HepG2 (cell line): ENCODE measurements around the gene HILPDA. TPM values are rescaled to one million over a fixed set of nuclear protein-coding genes. Genes with fewer than 3 reads are reported as not detected.

Experiments used
- ATAC-seq: fragments of 200-7000 bp; cut with Tn5 transposase; 3 replicates; pipeline ENCODE4 v1.9.1; 2020; ENCODE audit warnings: mild to moderate bottlenecking, moderate library complexity
- BruUV-seq: library from RNA; stranded (reverse); fragments of 400-500 nt; replicated peaks from 2 replicates; lab custom pipeline; 2021; lab: Mats Ljungman, UMichigan
- CTCF ChIA-PET: fragments of 300-600 bp; formaldehyde crosslinking; extraction: SDS; loops from one replicate; lab custom pipeline; 2021; ENCODE audit warnings: low total read pairs, inconsistent platforms, low intra/inter-chr PET ratio; lab: Yijun Ruan, JAX
- POLR2A ChIA-PET: fragments of 350-600 bp; sonication (Branson Sonifier 250); formaldehyde crosslinking; loops from one replicate; lab custom pipeline; 2020; ENCODE audit warnings: antibody characterized with exemption, inconsistent platforms; lab: Yijun Ruan, JAX
- DNase-seq: peaks from one replicate; pipeline ENCODE4 v3.0.0-alpha.2; 2015; ENCODE audit warnings: low spot score
- FAIRE-seq: peaks from 3 replicates; lab custom pipeline; 2011; peaks lifted over from hg19 to GRCh38; lab: Jason Lieb, UNC
- H2AFZ ChIP-seq: one replicate; pipeline ENCODE4 v1.6.1; 2011; ENCODE audit warnings: low read length, inconsistent platforms
- H3K27ac ChIP-seq: fragments of 300-600 bp; 3 replicates; pipeline ENCODE4 v1.8.0; 2011; ENCODE audit warnings: mixed run types, mild to moderate bottlenecking, mixed read lengths, low read length, inconsistent platforms; ENCODE audit not compliant: insufficient read depth; ENCODE audit errors: extremely low read length
- H3K27me3 ChIP-seq, 2 experiments: fragments of 200-600 bp in 1 of 2; 2 replicates in 1 of 2; 3 replicates in 1 of 2; pipeline versions ENCODE4 v1.6.0 to v1.8.0; 2011; ENCODE audit warnings: low read length in 2 of 2, mild to moderate bottlenecking in 2 of 2, moderate library complexity in 2 of 2, inconsistent platforms in 1 of 2; ENCODE audit not compliant: insufficient read depth in 2 of 2, control insufficient read depth in 1 of 2
- H3K36me3 ChIP-seq, 2 experiments: fragments of 200-600 bp in 1 of 2; replicated peaks in 1 of 2; 2 replicates in 1 of 2; 3 replicates in 1 of 2; pipeline versions ENCODE4 v1.5.1 to v1.8.0; 2011; ENCODE audit warnings: low read length in 2 of 2, inconsistent platforms in 1 of 2; ENCODE audit not compliant: insufficient read depth in 2 of 2, control insufficient read depth in 1 of 2
- H3K4me1 ChIP-seq: 2 replicates; pipeline ENCODE4 v1.5.1; 2012; ENCODE audit warnings: low read length, inconsistent platforms; ENCODE audit not compliant: insufficient read depth
- H3K4me2 ChIP-seq: 2 replicates; pipeline ENCODE4 v1.6.0; 2011; ENCODE audit warnings: low read depth, low read length, inconsistent platforms
- H3K4me3 ChIP-seq, 3 experiments: fragments of 200-600 bp in 1 of 3; sonication (generic), shearing (Covaris generic) in 1 of 3; replicated peaks in 1 of 3; 2 replicates each; pipeline ENCODE4 v1.5.1; 2011 to 2016; ENCODE audit warnings: low read length in 3 of 3, inconsistent platforms in 2 of 3, low read depth in 2 of 3, mild to moderate bottlenecking in 2 of 3, control low read depth in 1 of 3, mixed read lengths in 1 of 3; ENCODE audit not compliant: insufficient read depth in 1 of 3
- H3K79me2 ChIP-seq: one replicate; pipeline ENCODE4 v1.6.1; 2011; ENCODE audit warnings: low read length, inconsistent platforms; ENCODE audit not compliant: insufficient read depth
- H3K9ac ChIP-seq: 2 replicates; pipeline ENCODE4 v1.6.0; 2011; ENCODE audit warnings: mild to moderate bottlenecking, low read depth, low read length, inconsistent platforms; ENCODE audit not compliant: insufficient read depth
- H3K9me3 ChIP-seq: 2 replicates; pipeline ENCODE4 v1.5.1; 2012; ENCODE audit warnings: mild to moderate bottlenecking, low read length
- H4K20me1 ChIP-seq: 2 replicates; pipeline ENCODE4 v1.6.0; 2011; ENCODE audit warnings: inconsistent platforms, mild to moderate bottlenecking, low read length, moderate library complexity; ENCODE audit not compliant: insufficient read depth
- GLI4 ChIP-seq: sonication (generic); formaldehyde crosslinking; IDR thresholded peaks from 2 replicates; pipeline ENCODE4 v1.5.1; 2020; ENCODE audit warnings: missing genetic modification reagents, mild to moderate bottlenecking, moderate library complexity, borderline replicate concordance
- HNRNPK ChIP-seq: fragments of 200-400 bp; formaldehyde crosslinking; IDR thresholded peaks from 2 replicates; pipeline ENCODE4 v1.6.1; 2018; ENCODE audit warnings: low read length, low read depth, moderate library complexity, mild to moderate bottlenecking; ENCODE audit not compliant: poor library complexity, severe bottlenecking
- SP1 ChIP-seq, 2 experiments: fragments of 450-650 bp in 1 of 2; sonication (generic) in 1 of 2; formaldehyde crosslinking in 1 of 2; IDR thresholded peaks; 2 replicates each; pipeline versions ENCODE4 v1.4.0 to v1.6.1; 2016 to 2020; ENCODE audit warnings: missing genetic modification reagents in 1 of 2
- ZNF558 ChIP-seq: sonication (generic); formaldehyde crosslinking; IDR thresholded peaks from 2 replicates; pipeline ENCODE4 v1.9.0; 2022; ENCODE audit warnings: mild to moderate bottlenecking, missing genetic modification reagents, borderline replicate concordance
- WGBS: methylation state at CpG from one replicate; pipeline ENCODE4 v1.1.6; 2017; ENCODE audit warnings: low lambda C conversion rate; 5-methylcytosine and 5-hydroxymethylcytosine counted together
- in situ Hi-C: cut with HindIII; loops from 2 replicates; pipeline ENCODE4 v1.10.0; 2017; ENCODE audit warnings: low pct_unique_long_range_greater_than_20kb; ENCODE audit not compliant: extremely low pct_ligation_motif_present
- intact Hi-C: fragments of 100-400 bp; cut with micrococcal nuclease; formaldehyde crosslinking; loops from one replicate; pipeline ENCODE4 v1.10.0; 2022; ENCODE audit not compliant: unreplicated experiment
- polyA plus RNA-seq, 8 experiments: library from polyadenylated mRNA; depleted of rRNA in 3 of 8; stranded (reverse) in 7 of 8; unstranded in 1 of 8; fragments of >200 nt; fragmentation: Illumina TruSeq in 4 of 8; extraction: Trizol in 4 of 8; gene quantifications; 2 replicates each; pipeline versions ENCODE4 v1.2.1 to v1.2.3, GENCODE V29; 2011 to 2016; ENCODE audit warnings: low read depth in 4 of 8, missing spikeins in 1 of 8, mixed read lengths in 1 of 8; ENCODE audit not compliant: insufficient read depth in 1 of 8
- total RNA-seq, 5 experiments: library from RNA; depleted of rRNA; stranded (reverse); fragments of >200 nt; fragmentation: Illumina TruSeq; extraction: Trizol; gene quantifications; 2 replicates each; pipeline ENCODE4 v1.2.3, GENCODE V29; 2016; ENCODE audit warnings: low read depth in 1 of 5
- TF ChIP-seq, protein P1 (sequence below): IDR thresholded peaks from 2 replicates; pipeline ENCODE4 v1.6.1; 2016; ENCODE audit warnings: missing biosample characterization, missing genetic modification reagents, low read depth
- TF ChIP-seq, protein P2 (sequence below): sonication (generic); formaldehyde crosslinking; IDR thresholded peaks from 2 replicates; pipeline ENCODE4 v1.4.0; 2020; ENCODE audit warnings: missing genetic modification reagents

Gene HILPDA
- total and polyA plus RNA-seq, 2 of the 13 experiments (the other 11 are each of a cell fraction or from before 2014, with no cell fraction given), result 11.1 to 44.0 TPM

DNA sequence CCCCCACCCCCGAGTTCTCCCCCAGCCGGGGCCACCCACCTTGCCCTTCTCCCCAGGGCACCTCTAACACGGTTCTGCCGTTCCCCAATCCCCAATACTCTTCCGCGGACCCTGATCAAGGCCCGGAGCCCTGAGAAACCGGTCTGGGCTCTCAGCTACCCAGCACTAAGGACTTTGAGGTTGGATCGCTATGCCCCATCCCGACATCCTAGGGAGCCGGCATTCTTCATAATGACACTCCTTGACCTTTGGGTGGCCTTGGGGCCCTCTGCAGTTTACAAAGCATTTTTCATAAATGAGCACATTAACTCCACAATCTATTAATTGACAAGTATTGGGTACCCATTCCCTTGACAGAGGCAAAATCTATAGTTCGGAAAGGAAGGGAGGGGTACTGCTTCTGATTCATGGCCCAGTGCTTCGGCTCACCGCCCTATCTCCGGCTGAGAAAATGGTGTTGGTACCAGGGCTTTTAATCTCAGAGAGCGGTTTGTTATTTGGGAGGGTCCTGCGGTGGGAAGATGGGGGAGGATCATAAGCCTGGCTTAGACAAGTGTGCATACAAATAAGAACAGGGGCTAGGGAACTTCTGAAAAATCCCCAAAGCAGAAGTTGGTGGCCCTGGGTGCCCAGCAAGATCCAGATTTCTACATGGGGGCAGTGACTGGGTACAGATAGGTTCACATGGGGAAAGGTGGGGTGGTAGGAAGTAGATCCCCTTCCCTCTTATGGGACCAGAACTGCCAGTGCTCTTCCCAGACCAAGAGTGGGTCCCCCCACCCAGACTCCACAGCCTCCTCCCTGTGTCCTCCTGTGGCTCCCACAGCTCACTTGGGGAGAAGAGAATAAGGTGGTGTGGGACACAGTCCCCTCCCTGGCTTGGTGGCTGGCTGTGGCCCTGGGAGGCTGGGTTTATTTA is 49.1 kb upstream of the HILPDA start:
- Histone ChIP-seq H3K4me1 (peaks cover 62% of the 10 kb centered on the region), H3K9me3 (no peaks in the 10 kb centered on the region), H3K27me3 (peaks cover 2 to 19% of the 10 kb centered on the region in 2 experiments; a peak in 2 of 5 replicates), H4K20me1 (no peaks in the 10 kb centered on the region), H3K36me3 (peaks cover 0 to 5% of the 10 kb centered on the region in 2 experiments; a peak in 2 of 5 replicates), H3K4me3 (peak overlapping the region in 1 of 3 experiments; percentile 31; a peak in 1 of 6 replicates), H3K79me2 (no peaks in the 10 kb centered on the region)
- no peak for FAIRE-seq
- DNase-seq, result no peak
- CTCF ChIA-PET, result no interaction called here
- 21% methylated on average over 16 of the region's 17 CpGs for WGBS
- POLR2A ChIA-PET, result no interaction called here
- in situ Hi-C loops, result no loop called here
- no TSS peak for BruUV-seq
- TF ChIP-seq, protein P1, sequence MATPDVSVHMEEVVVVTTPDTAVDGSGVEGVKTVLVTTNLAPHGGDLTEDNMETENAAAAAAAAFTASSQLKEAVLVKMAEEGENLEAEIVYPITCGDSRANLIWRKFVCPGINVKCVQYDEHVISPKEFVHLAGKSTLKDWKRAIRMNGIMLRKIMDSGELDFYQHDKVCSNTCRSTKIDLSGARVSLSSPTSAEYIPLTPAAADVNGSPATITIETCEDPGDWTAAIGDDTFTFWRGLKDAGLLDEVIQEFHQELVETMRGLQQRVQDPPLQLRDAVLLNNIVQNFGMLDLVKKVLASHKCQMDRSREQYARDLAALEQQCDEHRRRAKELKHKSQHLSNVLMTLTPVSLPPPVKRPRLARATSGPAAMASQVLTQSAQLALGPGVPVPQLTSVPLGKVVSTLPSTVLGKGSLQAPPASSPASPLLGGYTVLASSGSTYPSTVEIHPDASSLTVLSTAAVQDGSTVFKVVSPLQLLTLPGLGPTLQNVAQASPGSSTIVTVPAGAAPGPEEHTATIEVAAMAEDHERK (CRISPR knock-in tag), result no peak
- TF ChIP-seq ZNF558 (no peak), HNRNPK (peak; percentile 62), SP1 (IDR thresholded peaks at IDR 0.05) (no peak), SP1 (CRISPR knock-in tag; IDR thresholded peaks at IDR 0.05) (no peak), GLI4 (CRISPR knock-in tag) (no peak)
- TF ChIP-seq, protein P2, sequence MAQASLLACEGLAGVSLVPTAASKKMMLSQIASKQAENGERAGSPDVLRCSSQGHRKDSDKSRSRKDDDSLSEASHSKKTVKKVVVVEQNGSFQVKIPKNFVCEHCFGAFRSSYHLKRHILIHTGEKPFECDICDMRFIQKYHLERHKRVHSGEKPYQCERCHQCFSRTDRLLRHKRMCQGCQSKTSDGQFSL, result no peak
- TF ChIP-seq, all 625 proteins: peak for 1
- intact Hi-C loops, result no loop called here
- H2AFZ ChIP-seq, result no peak overlapping the region
- H3K4me2 ChIP-seq, result peak overlapping the region; percentile 100
- peak; percentile 1; the same call in 2 of the 3 replicates for ATAC-seq
- H3K9ac ChIP-seq, result no peak overlapping the region
- H3K27ac ChIP-seq, result no peak overlapping the region
